ENCODE data around the gene SF3B4.

Gene SF3B4

GRCh38 chr1:149881876-149882275 lies 45.7 kb downstream of the SF3B4 start:
- Histone ChIP-seq H3K27me3 (ENCODE audit: insufficient read depth, low read length) (no peaks in the 10 kb centered on the region), H3K79me2 (ENCODE audit: insufficient read depth, low read length) (no peaks in the 10 kb centered on the region), H2AFZ (ENCODE audit: low read length) (no peak overlapping the region), H3K9me3 (ENCODE audit: low read length) (no peaks in the 10 kb centered on the region), H3K27ac (ENCODE audit: low read depth, low read length, poor library complexity, severe bottlenecking) (no peak overlapping the region), H4K20me1 (ENCODE audit: insufficient read depth, low read length) (no peaks in the 10 kb centered on the region), H3K4me2 (ENCODE audit: low read length) (no peak overlapping the region), H3K36me3 (ENCODE audit: insufficient read depth, low read length) (no peaks in the 10 kb centered on the region), H3K9ac (ENCODE audit: low read length) (no peak overlapping the region), H3F3A (ENCODE audit: insufficient read depth, low read length) (peaks cover 4% of the 10 kb centered on the region; the same call in 1 of the 2 replicates), H3K4me3 (ENCODE audit: low read depth, low read length, poor library complexity, severe bottlenecking) (no peak overlapping the region), H3K9me2 (ENCODE audit: low read depth, low read length) (no peaks in the 10 kb centered on the region), H3K4me1 (ENCODE audit: insufficient read depth, low read length, severe bottlenecking) (peaks cover 24% of the 10 kb centered on the region)
- no peak for TF ChIP-seq EZH2 (IDR thresholded peaks at IDR 0.05; ENCODE audit: borderline replicate concordance, low read length)
- no peak for TF ChIP-seq CTCF (IDR thresholded peaks at IDR 0.05; ENCODE audit: low read length)

GRCh38 chr1:149879556-149879955 lies 48.0 kb downstream of the SF3B4 start:
- Histone ChIP-seq H3K4me2 (ENCODE audit: low read length) (no peak overlapping the region), H3K79me2 (ENCODE audit: insufficient read depth, low read length) (no peaks in the 10 kb centered on the region), H3K27me3 (ENCODE audit: insufficient read depth, low read length) (no peaks in the 10 kb centered on the region), H3K4me3 (ENCODE audit: low read depth, low read length, poor library complexity, severe bottlenecking) (no peak overlapping the region), H3K4me1 (ENCODE audit: insufficient read depth, low read length, severe bottlenecking) (peaks cover 11% of the 10 kb centered on the region), H3K9ac (ENCODE audit: low read length) (no peak overlapping the region), H2AFZ (ENCODE audit: low read length) (no peak overlapping the region), H3K9me3 (ENCODE audit: low read length) (no peaks in the 10 kb centered on the region), H3K36me3 (ENCODE audit: insufficient read depth, low read length) (no peaks in the 10 kb centered on the region), H3F3A (ENCODE audit: insufficient read depth, low read length) (no peaks in the 10 kb centered on the region), H3K27ac (ENCODE audit: low read depth, low read length, poor library complexity, severe bottlenecking) (no peak overlapping the region), H3K9me2 (ENCODE audit: low read depth, low read length) (no peaks in the 10 kb centered on the region), H4K20me1 (ENCODE audit: insufficient read depth, low read length) (no peaks in the 10 kb centered on the region)
- TF ChIP-seq CTCF (IDR thresholded peaks at IDR 0.05; ENCODE audit: low read length) (no peak), EZH2 (IDR thresholded peaks at IDR 0.05; ENCODE audit: borderline replicate concordance, low read length) (no peak)

- H2AFZ ChIP-seq (ENCODE audit: low read length): no peak overlapping the region
- H3F3A ChIP-seq (ENCODE audit: insufficient read depth, low read length): no peaks in the 10 kb centered on the region
- H3K9ac ChIP-seq (ENCODE audit: low read length): no peak overlapping the region
- no peak overlapping the region for H3K4me2 ChIP-seq (ENCODE audit: low read length)
- H3K4me1 ChIP-seq (ENCODE audit: insufficient read depth, low read length, severe bottlenecking): no peaks in the 10 kb centered on the region
- H3K9me3 ChIP-seq (ENCODE audit: low read length): no peaks in the 10 kb centered on the region
- no peaks in the 10 kb centered on the region for H3K79me2 ChIP-seq (ENCODE audit: insufficient read depth, low read length)
- TF ChIP-seq EZH2 (IDR thresholded peaks at IDR 0.05; ENCODE audit: borderline replicate concordance, low read length): no peak
- no peaks in the 10 kb centered on the region for H3K9me2 ChIP-seq (ENCODE audit: low read depth, low read length)
- H3K36me3 ChIP-seq (ENCODE audit: insufficient read depth, low read length): no peaks in the 10 kb centered on the region
- H3K4me3 ChIP-seq (ENCODE audit: low read depth, low read length, poor library complexity, severe bottlenecking): no peak overlapping the region
- no peaks in the 10 kb centered on the region for H3K27me3 ChIP-seq (ENCODE audit: insufficient read depth, low read length)
- H4K20me1 ChIP-seq (ENCODE audit: insufficient read depth, low read length): no peaks in the 10 kb centered on the region
- no peak overlapping the region for H3K27ac ChIP-seq (ENCODE audit: low read depth, low read length, poor library complexity, severe bottlenecking)
These were observed 50.2 kb downstream of the SF3B4 start for GRCh38 chr1:149877211-149877946.

Measured in OCI-LY1 (cell line).